ENCODE results near the gene MIGA2.

DNA sequence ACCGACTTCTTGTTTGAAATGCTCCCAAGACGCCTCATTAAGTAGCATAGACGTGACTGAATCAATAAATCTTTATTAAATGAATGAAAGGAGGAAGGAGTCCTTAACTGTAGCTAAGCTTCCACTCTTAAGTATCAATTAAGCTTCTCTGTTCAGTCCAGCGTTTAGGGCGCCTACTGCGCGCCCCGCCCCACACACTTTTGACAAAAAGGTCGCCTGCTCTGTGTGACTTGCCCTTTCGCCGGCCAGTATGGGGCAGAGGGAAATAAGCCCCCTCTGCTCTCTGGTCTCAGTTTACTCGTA, 43.8 kb downstream of the MIGA2 start:
- TF ChIP-seq, protein P1, sequence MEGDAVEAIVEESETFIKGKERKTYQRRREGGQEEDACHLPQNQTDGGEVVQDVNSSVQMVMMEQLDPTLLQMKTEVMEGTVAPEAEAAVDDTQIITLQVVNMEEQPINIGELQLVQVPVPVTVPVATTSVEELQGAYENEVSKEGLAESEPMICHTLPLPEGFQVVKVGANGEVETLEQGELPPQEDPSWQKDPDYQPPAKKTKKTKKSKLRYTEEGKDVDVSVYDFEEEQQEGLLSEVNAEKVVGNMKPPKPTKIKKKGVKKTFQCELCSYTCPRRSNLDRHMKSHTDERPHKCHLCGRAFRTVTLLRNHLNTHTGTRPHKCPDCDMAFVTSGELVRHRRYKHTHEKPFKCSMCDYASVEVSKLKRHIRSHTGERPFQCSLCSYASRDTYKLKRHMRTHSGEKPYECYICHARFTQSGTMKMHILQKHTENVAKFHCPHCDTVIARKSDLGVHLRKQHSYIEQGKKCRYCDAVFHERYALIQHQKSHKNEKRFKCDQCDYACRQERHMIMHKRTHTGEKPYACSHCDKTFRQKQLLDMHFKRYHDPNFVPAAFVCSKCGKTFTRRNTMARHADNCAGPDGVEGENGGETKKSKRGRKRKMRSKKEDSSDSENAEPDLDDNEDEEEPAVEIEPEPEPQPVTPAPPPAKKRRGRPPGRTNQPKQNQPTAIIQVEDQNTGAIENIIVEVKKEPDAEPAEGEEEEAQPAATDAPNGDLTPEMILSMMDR (IDR thresholded peaks at IDR 0.05; ENCODE audit: insufficient read depth, low read depth, low read length) = no peak
- TF ChIP-seq EZH2 (IDR thresholded peaks at IDR 0.05; ENCODE audit: insufficient read depth, low read length) = no peak

Measured in astrocyte (in vitro differentiated cells and primary cell).